ENCODE measurements around the gene IGFL4.
A peak's percentile ranks its signal among the peaks of the same experiment; 100 is the strongest.

Gene IGFL4

GRCh38 chr19:46076951-46077814 is 36.4 kb upstream of the IGFL4 start:
- Histone ChIP-seq H3K9me3 (ENCODE audit: insufficient read depth, low read depth, low read length) (no peaks in the 10 kb centered on the region), H3K36me3 (ENCODE audit: insufficient read depth, low read depth, low read length) (no peaks in the 10 kb centered on the region), H3K9ac (ENCODE audit: low read depth, low read length) (peak overlapping the region; percentile 24; the same call in 1 of the 2 replicates), H3K27ac (ENCODE audit: low read length) (no peak overlapping the region), H3K27me3 (ENCODE audit: insufficient read depth, low read length) (peaks cover 43% of the 10 kb centered on the region), H3K4me1 (ENCODE audit: insufficient read depth, low read length) (no peaks in the 10 kb centered on the region; the same call in 1 of the 2 replicates), H3K4me3 (ENCODE audit: low read length) (peak overlapping the region; percentile 76)

GRCh38 chr19:46076031-46076880 is 35.5 kb upstream of the IGFL4 start:
- Histone ChIP-seq H3K27ac (ENCODE audit: low read length) (no peak overlapping the region), H3K4me1 (ENCODE audit: insufficient read depth, low read length) (no peaks in the 10 kb centered on the region; the same call in 1 of the 2 replicates), H3K9ac (ENCODE audit: low read depth, low read length) (no peak overlapping the region), H3K27me3 (ENCODE audit: insufficient read depth, low read length) (peaks cover 48% of the 10 kb centered on the region), H3K9me3 (ENCODE audit: insufficient read depth, low read depth, low read length) (no peaks in the 10 kb centered on the region), H3K36me3 (ENCODE audit: insufficient read depth, low read depth, low read length) (no peaks in the 10 kb centered on the region), H3K4me3 (ENCODE audit: low read length) (peak overlapping the region; percentile 76)

- H3K9ac ChIP-seq (ENCODE audit: low read depth, low read length) = no peak overlapping the region
- no peak overlapping the region for H3K4me3 ChIP-seq (ENCODE audit: low read length)
- H3K27me3 ChIP-seq (ENCODE audit: insufficient read depth, low read length) = peaks cover 43% of the 10 kb centered on the region
- H3K9me3 ChIP-seq (ENCODE audit: insufficient read depth, low read depth, low read length) = no peaks in the 10 kb centered on the region
- no peaks in the 10 kb centered on the region for H3K36me3 ChIP-seq (ENCODE audit: insufficient read depth, low read depth, low read length)
- H3K4me1 ChIP-seq (ENCODE audit: insufficient read depth, low read length) = no peaks in the 10 kb centered on the region; the same call in 1 of the 2 replicates
- no peak overlapping the region for H3K27ac ChIP-seq (ENCODE audit: low read length)
Measured at GRCh38 chr19:46073268-46073922, 32.6 kb upstream of the IGFL4 start.

- H3K4me3 ChIP-seq (ENCODE audit: low read length) = no peak overlapping the region
- peaks cover 25% of the 10 kb centered on the region for H3K27me3 ChIP-seq (ENCODE audit: insufficient read depth, low read length)
- H3K9ac ChIP-seq (ENCODE audit: low read depth, low read length) = no peak overlapping the region
- no peaks in the 10 kb centered on the region for H3K4me1 ChIP-seq (ENCODE audit: insufficient read depth, low read length)
- H3K9me3 ChIP-seq (ENCODE audit: insufficient read depth, low read depth, low read length) = no peaks in the 10 kb centered on the region
- no peaks in the 10 kb centered on the region for H3K36me3 ChIP-seq (ENCODE audit: insufficient read depth, low read depth, low read length)
- H3K27ac ChIP-seq (ENCODE audit: low read length) = no peak overlapping the region
Measured at GRCh38 chr19:46069806-46070341, 29.1 kb upstream of the IGFL4 start.

- Histone ChIP-seq H3K9me3 (ENCODE audit: insufficient read depth, low read depth, low read length) (no peaks in the 10 kb centered on the region), H3K27ac (ENCODE audit: low read length) (no peak overlapping the region), H3K4me1 (ENCODE audit: insufficient read depth, low read length) (no peaks in the 10 kb centered on the region), H3K9ac (ENCODE audit: low read depth, low read length) (no peak overlapping the region), H3K27me3 (ENCODE audit: insufficient read depth, low read length) (peaks cover 22% of the 10 kb centered on the region), H3K4me3 (ENCODE audit: low read length) (no peak overlapping the region), H3K36me3 (ENCODE audit: insufficient read depth, low read depth, low read length) (no peaks in the 10 kb centered on the region)
Measured at GRCh38 chr19:46068345-46069258, 27.8 kb upstream of the IGFL4 start.

- Histone ChIP-seq H3K27me3 (ENCODE audit: insufficient read depth, low read length) (peaks cover 22% of the 10 kb centered on the region), H3K27ac (ENCODE audit: low read length) (no peak overlapping the region), H3K4me1 (ENCODE audit: insufficient read depth, low read length) (no peaks in the 10 kb centered on the region), H3K4me3 (ENCODE audit: low read length) (no peak overlapping the region), H3K36me3 (ENCODE audit: insufficient read depth, low read depth, low read length) (no peaks in the 10 kb centered on the region), H3K9ac (ENCODE audit: low read depth, low read length) (no peak overlapping the region), H3K9me3 (ENCODE audit: insufficient read depth, low read depth, low read length) (peaks cover 2% of the 10 kb centered on the region; the same call in 1 of the 2 replicates)
Measured at GRCh38 chr19:46067691-46068090, 26.9 kb upstream of the IGFL4 start.

GRCh38 chr19:46066471-46066870 is 25.7 kb upstream of the IGFL4 start:
- Histone ChIP-seq H3K27me3 (ENCODE audit: insufficient read depth, low read length) (peaks cover 13% of the 10 kb centered on the region), H3K4me3 (ENCODE audit: low read length) (no peak overlapping the region), H3K4me1 (ENCODE audit: insufficient read depth, low read length) (no peaks in the 10 kb centered on the region)

GRCh38 chr19:46065486-46066071 is 24.8 kb upstream of the IGFL4 start:
- no peak overlapping the region for H3K4me3 ChIP-seq (ENCODE audit: low read length)
- peaks cover 13% of the 10 kb centered on the region for H3K27me3 ChIP-seq (ENCODE audit: insufficient read depth, low read length)
- H3K27ac ChIP-seq (ENCODE audit: low read length) = no peak overlapping the region
- no peaks in the 10 kb centered on the region for H3K36me3 ChIP-seq (ENCODE audit: insufficient read depth, low read depth, low read length)
- peaks cover 22% of the 10 kb centered on the region for H3K9me3 ChIP-seq (ENCODE audit: insufficient read depth, low read depth, low read length)
- H3K4me1 ChIP-seq (ENCODE audit: insufficient read depth, low read length) = no peaks in the 10 kb centered on the region
- H3K9ac ChIP-seq (ENCODE audit: low read depth, low read length) = no peak overlapping the region

More at GRCh38 chr19:46066471-46066870, 25.7 kb upstream of the IGFL4 start:
- Histone ChIP-seq H3K9me3 (ENCODE audit: insufficient read depth, low read depth, low read length) (peaks cover 14% of the 10 kb centered on the region), H3K36me3 (ENCODE audit: insufficient read depth, low read depth, low read length) (no peaks in the 10 kb centered on the region), H3K9ac (ENCODE audit: low read depth, low read length) (no peak overlapping the region), H3K27ac (ENCODE audit: low read length) (no peak overlapping the region)

GRCh38 chr19:46063201-46063600 is 22.4 kb upstream of the IGFL4 start:
- H3K9me3 ChIP-seq (ENCODE audit: insufficient read depth, low read depth, low read length) = peaks cover 42% of the 10 kb centered on the region
- no peaks in the 10 kb centered on the region for H3K36me3 ChIP-seq (ENCODE audit: insufficient read depth, low read depth, low read length)
- no peak overlapping the region for H3K9ac ChIP-seq (ENCODE audit: low read depth, low read length)
- H3K27ac ChIP-seq (ENCODE audit: low read length) = no peak overlapping the region
- no peak overlapping the region for H3K4me3 ChIP-seq (ENCODE audit: low read length)
- H3K4me1 ChIP-seq (ENCODE audit: insufficient read depth, low read length) = no peaks in the 10 kb centered on the region
- H3K27me3 ChIP-seq (ENCODE audit: insufficient read depth, low read length) = peaks cover 8% of the 10 kb centered on the region; the same call in 1 of the 2 replicates

- Histone ChIP-seq H3K27ac (ENCODE audit: low read length) (no peak overlapping the region), H3K9me3 (ENCODE audit: insufficient read depth, low read depth, low read length) (peaks cover 42% of the 10 kb centered on the region), H3K9ac (ENCODE audit: low read depth, low read length) (no peak overlapping the region), H3K27me3 (ENCODE audit: insufficient read depth, low read length) (no peaks in the 10 kb centered on the region), H3K4me3 (ENCODE audit: low read length) (no peak overlapping the region), H3K36me3 (ENCODE audit: insufficient read depth, low read depth, low read length) (no peaks in the 10 kb centered on the region), H3K4me1 (ENCODE audit: insufficient read depth, low read length) (no peaks in the 10 kb centered on the region)
Measured at GRCh38 chr19:46060012-46060411, 19.2 kb upstream of the IGFL4 start.
